Measurements from ENCODE around the gene SVIL.
"Not testable (repeated sequence)": the region's sequence is repeated elsewhere in the genome, so short reads cannot be mapped to it uniquely, and the experiment has no call there.

The SVIL gene

GRCh38 chr10:29648114-29648982, 13.6 kb upstream of the SVIL start:
- no peak for FAIRE-seq

GRCh38 chr10:29647478-29647877, 12.7 kb upstream of the SVIL start:
- FAIRE-seq: no peak

- FAIRE-seq: peak; percentile 99
Measured at GRCh38 chr10:29646960-29647461, 12.2 kb upstream of the SVIL start.

GRCh38 chr10:29646238-29646902, 11.6 kb upstream of the SVIL start:
- no peak for FAIRE-seq

- no peak for FAIRE-seq
Measured at GRCh38 chr10:29643771-29644501, 9.2 kb upstream of the SVIL start.

GRCh38 chr10:29642990-29643389, 8.2 kb upstream of the SVIL start:
- no peak for FAIRE-seq

- no peak for FAIRE-seq
Measured at GRCh38 chr10:29637537-29637936, 2.8 kb upstream of the SVIL start.

GRCh38 chr10:29636178-29636577, 1.4 kb upstream of the SVIL start:
- peak; percentile 88 for FAIRE-seq

GRCh38 chr10:29635711-29636144, 957 bp upstream of the SVIL start:
- no peak for FAIRE-seq

- FAIRE-seq: peak; percentile 23
Measured at GRCh38 chr10:29634105-29634504, 666 bp downstream of the SVIL start.

GRCh38 chr10:29631049-29631339, 3.8 kb downstream of the SVIL start:
- no peak for FAIRE-seq

- FAIRE-seq: no peak
Measured at GRCh38 chr10:29630205-29631048, 4.3 kb downstream of the SVIL start.

GRCh38 chr10:29628912-29629526, 5.8 kb downstream of the SVIL start:
- FAIRE-seq: no peak

- no peak for FAIRE-seq
Measured at GRCh38 chr10:29628311-29628710, 6.5 kb downstream of the SVIL start.

- no peak for FAIRE-seq
Measured at GRCh38 chr10:29627201-29628132, 7.3 kb downstream of the SVIL start.

- not testable (repeated sequence) for FAIRE-seq
Measured at GRCh38 chr10:29624357-29624756, 10.4 kb downstream of the SVIL start.

GRCh38 chr10:29623797-29624196, 11.0 kb downstream of the SVIL start:
- FAIRE-seq: no peak

- no peak for FAIRE-seq
Measured at GRCh38 chr10:29622382-29622922, 12.3 kb downstream of the SVIL start.

GRCh38 chr10:29621161-29621560, 13.6 kb downstream of the SVIL start:
- FAIRE-seq: no peak

GRCh38 chr10:29620112-29620690, 14.6 kb downstream of the SVIL start:
- no peak for FAIRE-seq

Measured in endometrium (tissue), 2 donors.